GM12878 (cell line): ENCODE data around the gene SNAP23. TPM values are rescaled to one million over a fixed set of nuclear protein-coding genes. Genes with fewer than 3 reads are reported as not detected.

Source experiments
- ATAC-seq: fragments of 200-7000 bp; cut with Tn5 transposase; 3 replicates; pipeline ENCODE4 v1.9.1; 2020; ENCODE audit warnings: mild to moderate bottlenecking, moderate library complexity
- BruUV-seq: library from RNA; stranded (reverse); fragments of 400-500 nt; replicated peaks from 2 replicates; lab custom pipeline; 2021; lab: Mats Ljungman, UMichigan
- CTCF ChIA-PET: fragments of 300-600 bp; sonication (Branson Sonifier 250); formaldehyde crosslinking; extraction: SDS; loops from one replicate; lab custom pipeline; 2021; ENCODE audit warnings: inconsistent platforms; lab: Yijun Ruan, JAX
- POLR2A ChIA-PET: fragments of 350-600 bp; formaldehyde crosslinking; extraction: SDS; loops from one replicate; lab custom pipeline; 2021; ENCODE audit warnings: inconsistent platforms; lab: Charles Lee
- RAD21 ChIA-PET: fragments of 300-600 bp; sonication (Branson Sonifier 250); formaldehyde crosslinking; loops from one replicate; lab custom pipeline; 2023; ENCODE audit warnings: antibody characterized with exemption; ENCODE audit not compliant: unreplicated experiment; lab: Charles Lee
- SMC1A ChIA-PET: fragments of 300-600 bp; sonication (Branson Sonifier 250); formaldehyde crosslinking; loops from one replicate; lab custom pipeline; 2023; ENCODE audit not compliant: unreplicated experiment, uncharacterized antibody; lab: Charles Lee
- DNase-seq: peaks from one replicate; pipeline ENCODE4 v3.0.0-alpha.2; 2011; ENCODE audit warnings: low read depth, low spot score
- FAIRE-seq: peaks from 3 replicates; lab custom pipeline; 2011; peaks lifted over from hg19 to GRCh38; lab: Jason Lieb, UNC
- H2AFZ ChIP-seq: 2 replicates; pipeline ENCODE4 v1.6.0; 2011; ENCODE audit warnings: low read depth, low read length, control low read depth; ENCODE audit not compliant: control insufficient read depth
- H3K27ac ChIP-seq: 2 replicates; pipeline ENCODE4 v1.5.1; 2011; ENCODE audit warnings: control low read depth; ENCODE audit not compliant: control insufficient read depth, insufficient read depth
- H3K27me3 ChIP-seq, 2 experiments: replicated peaks in 1 of 2; 2 replicates each; pipeline versions ENCODE4 v1.6.0 to v1.6.1; 2011; ENCODE audit warnings: low read length in 1 of 2; ENCODE audit not compliant: control insufficient read depth in 2 of 2, insufficient read depth in 2 of 2
- H3K36me3 ChIP-seq, 2 experiments: 2 replicates each; pipeline ENCODE4 v1.5.1; 2011; ENCODE audit warnings: low read length in 1 of 2; ENCODE audit not compliant: control insufficient read depth in 2 of 2, insufficient read depth in 2 of 2
- H3K4me1 ChIP-seq: 2 replicates; pipeline ENCODE4 v1.6.1; 2011; ENCODE audit warnings: mild to moderate bottlenecking, low read length, moderate library complexity, mixed read lengths; ENCODE audit not compliant: control insufficient read depth, insufficient read depth
- H3K4me2 ChIP-seq: 2 replicates; pipeline ENCODE4 v1.6.0; 2011; ENCODE audit warnings: control low read depth; ENCODE audit not compliant: control insufficient read depth, insufficient read depth
- H3K4me3 ChIP-seq: fragments of 200-600 bp; sonication (generic); 2 replicates; pipeline ENCODE4 v1.5.1; 2016
- H3K79me2 ChIP-seq: 2 replicates; pipeline ENCODE4 v1.6.0; 2011; ENCODE audit warnings: low read length; ENCODE audit not compliant: control insufficient read depth, insufficient read depth
- H3K9ac ChIP-seq: 2 replicates; pipeline ENCODE4 v1.8.0; 2011; ENCODE audit warnings: low read length, control low read depth, mixed read lengths; ENCODE audit not compliant: control insufficient read depth, insufficient read depth
- H3K9me3 ChIP-seq: replicated peaks from 3 replicates; pipeline ENCODE4 v1.5.1; 2011; ENCODE audit warnings: mild to moderate bottlenecking, low read length; ENCODE audit not compliant: control insufficient read depth, insufficient read depth
- H4K20me1 ChIP-seq: 2 replicates; pipeline ENCODE4 v1.6.0; 2011; ENCODE audit not compliant: control insufficient read depth, insufficient read depth
- EZH2 ChIP-seq: IDR thresholded peaks from 2 replicates; pipeline ENCODE4 v1.6.1; 2012; ENCODE audit warnings: low read depth, mild to moderate bottlenecking, control low read depth, inconsistent platforms, low read length, borderline replicate concordance; ENCODE audit not compliant: control insufficient read depth
- GABPA ChIP-seq: IDR thresholded peaks from 2 replicates; pipeline ENCODE4 v1.6.1; 2014; ENCODE audit warnings: antibody characterized with exemption, low read depth, mild to moderate bottlenecking, inconsistent platforms
- HSF1 ChIP-seq: fragments of 150-350 bp; IDR thresholded peaks from 2 replicates; pipeline ENCODE4 v1.6.1; 2014; ENCODE audit warnings: mild to moderate bottlenecking, low read depth, low read length
- KAT2A ChIP-seq: conservative IDR thresholded peaks from 2 replicates; pipeline ENCODE4 v1.6.1; 2011; ENCODE audit warnings: low read depth, low read length; ENCODE audit not compliant: control insufficient read depth
- POLR2AphosphoS2 ChIP-seq: IDR thresholded peaks from 2 replicates; pipeline ENCODE4 v1.6.1; 2011; ENCODE audit warnings: low read depth, mild to moderate bottlenecking, low read length, improper control_type of control experiment, moderate library complexity
- SPI1 ChIP-seq: IDR thresholded peaks from 2 replicates; pipeline ENCODE4 v1.6.1; 2011; ENCODE audit warnings: low read depth, mild to moderate bottlenecking, low read length, moderate library complexity, borderline replicate concordance; ENCODE audit not compliant: insufficient read depth
- ZNF687 ChIP-seq: fragments of 450-650 bp; IDR thresholded peaks from 2 replicates; pipeline ENCODE4 v1.6.1; 2017; ENCODE audit warnings: mild to moderate bottlenecking, moderate library complexity
- WGBS: methylation state at CpG from one replicate; pipeline ENCODE4 v1.1.6; 2016; ENCODE audit warnings: low lambda C conversion rate; ENCODE audit not compliant: insufficient replicate concordance, insufficient coverage; ENCODE audit errors: missing lambda C conversion rate; 5-methylcytosine and 5-hydroxymethylcytosine counted together
- in situ Hi-C: fragments of 300-500 bp; cut with MboI; formaldehyde crosslinking; loops from 9 replicates; pipeline ENCODE4 v1.14.3; 2018; ENCODE audit warnings: mixed read lengths
- intact Hi-C: fragments of 100-400 bp; cut with micrococcal nuclease; formaldehyde crosslinking; loops from one replicate; pipeline ENCODE4 v1.14.2; 2022; ENCODE audit not compliant: unreplicated experiment
- polyA plus RNA-seq, 11 experiments: library from polyadenylated mRNA; depleted of rRNA in 4 of 11; unstranded in 6 of 11; stranded (reverse) in 5 of 11; fragments of >200 nt; fragmentation: Nextera tagmentation in 4 of 11; fragmentation: Illumina TruSeq in 1 of 11; extraction: Ambion mirVana in 4 of 11; extraction: Trizol in 1 of 11; gene quantifications; 1 replicate in 1 of 11; 2 replicates in 10 of 11; pipeline versions ENCODE4 v1.2.1 to v1.2.3, GENCODE V29; 2011 to 2016; ENCODE audit warnings: inconsistent platforms in 2 of 11, missing spikeins in 2 of 11, low read depth in 1 of 11
- total RNA-seq, 4 experiments: library from RNA; depleted of rRNA in 3 of 4; stranded (reverse); fragments of >200 nt in 3 of 4; fragmentation: Illumina TruSeq in 1 of 4; extraction: Trizol in 1 of 4; gene quantifications; 2 replicates each; pipeline versions ENCODE4 v1.2.1 to v1.2.3, GENCODE V29; 2013 to 2021

The SNAP23 gene
- total and polyA plus RNA-seq, 10 of the 15 experiments (the other 5 are each of a cell fraction or from before 2014, with no cell fraction given), result 51.9 to 127 (median 74.6) TPM

DNA sequence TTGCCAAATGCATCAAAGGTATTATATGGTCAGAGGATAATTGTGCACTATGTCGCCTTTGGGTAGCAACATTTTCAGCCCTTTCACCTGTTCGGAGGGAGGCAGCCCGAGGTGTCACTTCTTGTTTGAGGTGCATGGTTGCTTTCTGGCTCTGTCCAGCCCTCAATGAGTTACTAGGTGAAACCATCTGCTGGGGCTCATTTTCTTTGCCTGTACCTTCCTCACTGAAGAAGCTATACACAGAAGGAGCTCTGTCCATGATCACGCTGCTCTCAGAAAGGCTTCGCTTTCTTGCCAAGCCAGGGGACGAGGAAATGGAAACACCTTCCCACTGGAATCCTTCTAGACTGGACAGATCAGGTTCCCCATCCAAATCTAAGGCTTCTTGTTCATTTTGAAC, 47.2 kb upstream of the SNAP23 start (continued):
- no peak for TF ChIP-seq HSF1
- TF ChIP-seq, all 136 proteins: peak for 0

DNA sequence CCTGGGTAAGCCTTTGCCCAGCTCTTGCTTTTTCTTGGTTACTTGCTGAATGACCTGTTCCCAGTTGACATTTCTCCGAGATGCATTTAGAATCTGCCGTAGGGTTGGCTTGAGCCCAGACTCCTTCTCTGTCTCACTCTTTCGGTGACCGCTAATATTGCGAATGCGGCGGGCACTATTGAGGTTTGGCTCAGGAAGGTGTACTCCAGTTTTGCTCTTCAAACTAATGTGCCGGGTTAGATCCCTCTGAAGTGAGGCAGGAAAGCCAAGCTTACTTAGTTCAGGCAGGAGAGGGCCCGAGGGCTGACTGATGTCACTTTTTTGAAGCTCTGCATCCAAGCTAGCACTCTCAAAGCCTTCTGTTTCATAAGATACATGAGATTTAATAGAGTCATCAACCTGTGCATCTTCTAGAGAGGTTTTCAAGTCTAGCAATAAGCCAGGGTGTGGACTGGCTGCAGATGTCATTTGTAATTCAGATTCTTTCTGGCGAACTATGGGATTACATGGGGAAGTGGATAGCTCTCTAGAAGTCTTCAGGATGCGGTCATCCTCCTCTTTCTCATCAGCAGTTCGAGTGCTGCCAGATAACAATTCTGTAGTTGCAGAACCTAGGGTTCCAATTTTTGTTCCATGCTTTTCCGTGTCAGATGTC, 45.5 kb upstream of the SNAP23 start:
- Histone ChIP-seq H3K4me1 (no peaks in the 10 kb centered on the region), H3K9ac (no peak overlapping the region), H3K4me3 (no peak overlapping the region), H3K27me3 (no peaks in the 10 kb centered on the region), H3K79me2 (no peaks in the 10 kb centered on the region), H3K9me3 (no peaks in the 10 kb centered on the region), H3K27ac (no peak overlapping the region), H2AFZ (no peak overlapping the region), H3K4me2 (no peak overlapping the region), H4K20me1 (no peaks in the 10 kb centered on the region), H3K36me3 (peaks cover 8 to 36% of the 10 kb centered on the region in 2 experiments)
- FAIRE-seq (no peak), ATAC-seq (no peak), DNase-seq (no peak)
- CTCF ChIA-PET, result no interaction called here
- TF ChIP-seq KAT2A, result no peak
- TF ChIP-seq ZNF687, result no peak
- no peak for TF ChIP-seq POLR2AphosphoS2
- TF ChIP-seq GABPA, result no peak
- no peak for TF ChIP-seq EZH2
- TF ChIP-seq SPI1, result no peak
- POLR2A ChIA-PET, result no interaction called here
- in situ Hi-C loops (no loop called here), intact Hi-C loops (no loop called here)
- no TSS peak for BruUV-seq
- WGBS, result 59% methylated on average over 13 of the region's 13 CpGs
- SMC1A ChIA-PET, result no interaction called here
- RAD21 ChIA-PET, result no interaction called here
